ENCODE measurements around the gene CLIP2. TPM values are rescaled to one million over a fixed set of nuclear protein-coding genes. Genes with fewer than 3 reads are reported as not detected.

The CLIP2 gene
- total and polyA plus RNA-seq, 2 of the 8 experiments (the other 6 are each of a cell fraction or from before 2014, with no cell fraction given), result 8.3 to 41.5 TPM

DNA sequence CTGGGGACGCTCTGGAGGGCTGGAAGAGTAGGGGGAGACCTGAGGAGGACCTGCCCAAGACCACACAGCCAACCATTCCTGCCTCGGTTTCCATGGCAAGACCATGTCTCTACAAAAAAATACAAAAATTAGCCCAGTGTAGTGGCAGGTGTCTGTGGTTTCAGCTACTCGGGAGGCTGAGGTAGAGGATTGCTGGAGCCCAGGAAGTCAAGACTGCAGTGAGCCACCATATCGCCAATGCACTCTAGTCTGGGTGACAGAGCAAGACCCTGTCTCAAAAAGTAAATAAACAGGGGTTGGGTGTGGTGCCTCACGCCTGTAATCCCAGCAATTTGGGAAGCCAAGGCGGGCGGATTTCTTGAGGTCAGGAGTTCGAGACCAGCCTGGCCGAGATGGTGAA is 48.7 kb downstream of the CLIP2 start (continued):
- no peak for TF ChIP-seq NANOG (IDR thresholded peaks at IDR 0.05; ENCODE audit: insufficient read depth, low read depth, low read length, poor library complexity, severe bottlenecking)
- TF ChIP-seq BRCA1 (IDR thresholded peaks at IDR 0.05; ENCODE audit: low read depth, low read length), result no peak
- no peak for TF ChIP-seq HDAC2 (IDR thresholded peaks at IDR 0.05; ENCODE audit: borderline replicate concordance in 1 of 2, low read depth in 2 of 2, low read length in 2 of 2)
- TF ChIP-seq, protein P1, sequence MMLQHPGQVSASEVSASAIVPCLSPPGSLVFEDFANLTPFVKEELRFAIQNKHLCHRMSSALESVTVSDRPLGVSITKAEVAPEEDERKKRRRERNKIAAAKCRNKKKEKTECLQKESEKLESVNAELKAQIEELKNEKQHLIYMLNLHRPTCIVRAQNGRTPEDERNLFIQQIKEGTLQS (IDR thresholded peaks at IDR 0.05; ENCODE audit: insufficient read depth, low read depth, low read length), result no peak
- no peak for TF ChIP-seq CHD1 (IDR thresholded peaks at IDR 0.05; ENCODE audit: low read depth, low read length)
